GM23248 (cell line): ENCODE measurements around the gene PET100. TPM values are rescaled to one million over a fixed set of nuclear protein-coding genes. Genes with fewer than 3 reads are reported as not detected.

Source experiments
- DNase-seq: peaks from one replicate; pipeline ENCODE4 v3.0.0-alpha.2; 2015
- H2AFZ ChIP-seq: fragments of 200-600 bp; sonication (generic); 2 replicates; pipeline ENCODE4 v1.6.1; 2016; ENCODE audit warnings: antibody characterized with exemption
- H3F3A ChIP-seq: fragments of 200-600 bp; sonication (generic); 2 replicates; pipeline ENCODE4 v1.6.1; 2016; ENCODE audit warnings: mild to moderate bottlenecking, antibody characterized with exemption, mixed run types; ENCODE audit not compliant: insufficient read depth
- H3K27ac ChIP-seq: fragments of 200-600 bp; sonication (generic); 2 replicates; pipeline ENCODE4 v1.5.1; 2016; ENCODE audit warnings: mild to moderate bottlenecking
- H3K27me3 ChIP-seq: fragments of 200-600 bp; sonication (generic); replicated peaks from 2 replicates; pipeline ENCODE4 v1.6.1; 2016; ENCODE audit warnings: mild to moderate bottlenecking; ENCODE audit not compliant: insufficient read depth
- H3K36me3 ChIP-seq: fragments of 200-600 bp; sonication (generic); 2 replicates; pipeline ENCODE4 v1.6.1; 2016; ENCODE audit warnings: low read depth, mild to moderate bottlenecking
- H3K4me1 ChIP-seq: fragments of 200-600 bp; sonication (generic); 2 replicates; pipeline ENCODE4 v1.6.1; 2016; ENCODE audit warnings: mild to moderate bottlenecking; ENCODE audit not compliant: insufficient read depth
- H3K4me2 ChIP-seq: fragments of 200-600 bp; sonication (generic); one replicate; pipeline ENCODE4 v1.6.1; 2016; ENCODE audit warnings: mild to moderate bottlenecking; ENCODE audit not compliant: unreplicated experiment
- H3K4me3 ChIP-seq: fragments of 200-600 bp; sonication (generic); 2 replicates; pipeline ENCODE4 v1.5.1; 2016; ENCODE audit warnings: mild to moderate bottlenecking
- H3K79me2 ChIP-seq: fragments of 200-600 bp; sonication (generic); 2 replicates; pipeline ENCODE4 v1.6.1; 2016; ENCODE audit warnings: mild to moderate bottlenecking; ENCODE audit not compliant: insufficient read depth
- H3K9ac ChIP-seq: fragments of 200-600 bp; sonication (generic); 2 replicates; pipeline ENCODE4 v1.6.1; 2016; ENCODE audit warnings: mild to moderate bottlenecking
- H3K9me2 ChIP-seq: fragments of 200-600 bp; sonication (generic); 2 replicates; pipeline ENCODE4 v1.6.1; 2016; ENCODE audit warnings: mixed run types, mild to moderate bottlenecking, moderate library complexity; ENCODE audit not compliant: insufficient read depth
- H3K9me3 ChIP-seq: fragments of 200-600 bp; sonication (generic); one replicate; pipeline ENCODE4 v1.6.1; 2017; ENCODE audit warnings: low read depth
- H4K20me1 ChIP-seq: fragments of 200-600 bp; sonication (generic); 2 replicates; pipeline ENCODE4 v1.6.0; 2016; ENCODE audit not compliant: insufficient read depth
- EZH2 ChIP-seq: fragments of 200-600 bp; sonication (generic); IDR thresholded peaks from 2 replicates; pipeline ENCODE4 v1.6.1; 2018; ENCODE audit warnings: antibody characterized with exemption, mild to moderate bottlenecking; ENCODE audit not compliant: insufficient read depth, poor library complexity, severe bottlenecking
- EZH2phosphoT487 ChIP-seq: fragments of 200-600 bp; sonication (generic); IDR thresholded peaks from 2 replicates; pipeline ENCODE4 v1.6.1; 2018; ENCODE audit warnings: antibody characterized with exemption, moderate library complexity, mild to moderate bottlenecking, low read depth; ENCODE audit not compliant: insufficient read depth
- WGBS, 2 experiments: methylation state at CpG; one replicate each; pipeline ENCODE4 v1.1.6; 2015 to 2017; ENCODE audit warnings: low lambda C conversion rate in 2 of 2, low coverage in 1 of 2; ENCODE audit errors: missing lambda C conversion rate in 2 of 2; 5-methylcytosine and 5-hydroxymethylcytosine counted together
- in situ Hi-C: fragments of 300-500 bp; cut with MboI; formaldehyde crosslinking; loops from 2 replicates; pipeline ENCODE4 v1.15.0; 2020
- polyA plus RNA-seq: library from polyadenylated mRNA; unstranded; fragments of >200 nt; fragmentation: Nextera tagmentation; extraction: Ambion mirVana; gene quantifications from 2 replicates; pipeline ENCODE4 v1.2.1, GENCODE V29; 2016
- total RNA-seq: library from RNA; depleted of rRNA; stranded (reverse); fragments of >200 nt; shearing (Covaris generic); gene quantifications from 2 replicates; pipeline ENCODE4 v1.2.3, GENCODE V29; 2014

The PET100 gene
- total and polyA plus RNA-seq, 2 experiments from 2014 or later, result 13.5 to 199 TPM

- no peaks in the 10 kb centered on the region for H3K9me2 ChIP-seq
- in situ Hi-C loops, result no loop called here
- H3K4me3 ChIP-seq, result no peak within 1 kb of the TSS
- H3K9me3 ChIP-seq, result no peaks in the 10 kb centered on the region
- 1 to 3% methylated on average over 33 to 43 of the region's 78 CpGs for WGBS, 2 experiments
- no peaks in the 10 kb centered on the region for H3K36me3 ChIP-seq
- H3K27ac ChIP-seq, result no peak within 1 kb of the TSS
- TF ChIP-seq EZH2phosphoT487, result no peak
- TF ChIP-seq EZH2, result peak; percentile 81
- no peaks in the 10 kb centered on the region for H3K79me2 ChIP-seq
- peak; percentile 39 for DNase-seq
- peak within 1 kb of the TSS; percentile 42 for H3K4me2 ChIP-seq
- H3F3A ChIP-seq, result no peaks in the 10 kb centered on the region
- no peaks in the 10 kb centered on the region for H4K20me1 ChIP-seq
- no peak within 1 kb of the TSS for H2AFZ ChIP-seq
- H3K9ac ChIP-seq, result no peak within 1 kb of the TSS
- peaks cover 40% of the 10 kb centered on the region for H3K27me3 ChIP-seq
- H3K4me1 ChIP-seq, result no peaks in the 10 kb centered on the region
Measured at GRCh38 chr19:7595466-7596133, 34.0 kb upstream of the PET100 start, which contains the start of gene CAMSAP3. Gene CAMSAP3 (plus strand): TSS chr19:7595863. CDS start chr19:7596003, 140 bp downstream.

- 2 to 3% methylated on average over 29 to 35 of the region's 70 CpGs for WGBS, 2 experiments
- in situ Hi-C loops, result no loop called here
- Histone ChIP-seq H3K4me2 (no peak overlapping the region), H3K9ac (no peak overlapping the region), H3F3A (no peaks in the 10 kb centered on the region), H4K20me1 (no peaks in the 10 kb centered on the region), H3K9me2 (no peaks in the 10 kb centered on the region), H3K27me3 (peaks cover 40% of the 10 kb centered on the region), H2AFZ (no peak overlapping the region), H3K9me3 (no peaks in the 10 kb centered on the region), H3K4me1 (no peaks in the 10 kb centered on the region), H3K27ac (no peak overlapping the region), H3K4me3 (no peak overlapping the region), H3K79me2 (no peaks in the 10 kb centered on the region), H3K36me3 (no peaks in the 10 kb centered on the region)
- DNase-seq, result no peak
- TF ChIP-seq EZH2phosphoT487 (0 out of 2 replicates have a peak, but pooled peaks have one; percentile 44), EZH2 (peak; percentile 70)
Measured at GRCh38 chr19:7596211-7596937, 33.2 kb upstream of the PET100 start.

DNA sequence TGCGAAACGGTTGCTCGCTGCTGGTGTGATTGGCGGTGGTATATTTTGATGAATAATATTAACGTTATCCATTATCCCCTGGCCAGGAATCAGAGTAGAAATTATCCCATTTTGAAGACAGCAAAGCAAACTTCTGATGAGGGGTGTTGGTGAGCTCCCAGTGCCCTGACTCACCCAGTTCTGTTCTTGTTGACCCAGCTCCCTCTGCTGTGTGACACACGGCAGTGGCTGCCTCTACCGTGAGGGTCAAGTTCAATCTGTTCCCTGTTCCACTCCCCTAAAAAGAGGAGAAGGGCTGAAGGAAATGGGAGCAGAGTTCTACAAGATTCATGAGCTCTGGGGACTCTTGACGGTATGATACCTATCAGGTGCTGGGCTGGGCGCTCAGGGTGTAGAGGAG is 31.9 kb upstream of the PET100 start:
- H4K20me1 ChIP-seq, result no peaks in the 10 kb centered on the region
- H3K9ac ChIP-seq, result no peak overlapping the region
- WGBS, 2 experiments, result 62% methylated on average over 9 of the region's 9 CpGs
- H3K4me3 ChIP-seq, result no peak overlapping the region
- DNase-seq, result peak; percentile 23
- in situ Hi-C loops, result no loop called here
- H3K36me3 ChIP-seq, result no peaks in the 10 kb centered on the region
- H3K9me2 ChIP-seq, result no peaks in the 10 kb centered on the region
- TF ChIP-seq EZH2, result no peak
- no peak for TF ChIP-seq EZH2phosphoT487
- no peaks in the 10 kb centered on the region for H3K79me2 ChIP-seq
- no peak overlapping the region for H3K4me2 ChIP-seq
- H3F3A ChIP-seq, result no peaks in the 10 kb centered on the region
- no peak overlapping the region for H3K27ac ChIP-seq
- peaks cover 40% of the 10 kb centered on the region for H3K27me3 ChIP-seq
- H3K4me1 ChIP-seq, result no peaks in the 10 kb centered on the region
- H3K9me3 ChIP-seq, result no peaks in the 10 kb centered on the region
- H2AFZ ChIP-seq, result no peak overlapping the region

DNA sequence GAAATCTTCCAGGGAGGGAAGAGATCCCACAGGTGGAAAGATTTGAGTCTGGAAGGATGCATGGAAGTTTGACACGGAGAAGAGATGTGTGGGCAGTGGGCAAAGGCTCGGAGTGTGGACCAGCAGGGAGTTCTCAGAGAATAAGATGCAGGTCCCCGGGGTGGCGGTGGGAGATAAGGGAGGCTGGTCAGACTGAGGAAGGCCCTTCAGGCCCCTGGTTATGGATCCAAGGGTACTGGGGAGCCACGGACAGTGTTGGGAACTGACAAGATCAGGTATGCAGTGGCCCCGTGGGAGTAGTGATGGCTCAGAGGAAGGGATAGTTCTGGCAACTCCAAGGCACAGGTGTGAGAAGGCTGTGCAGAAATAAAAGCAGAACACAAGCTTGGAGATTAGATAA is 31.4 kb upstream of the PET100 start:
- Histone ChIP-seq H3K4me3 (no peak overlapping the region), H3K79me2 (no peaks in the 10 kb centered on the region), H3K36me3 (no peaks in the 10 kb centered on the region), H2AFZ (no peak overlapping the region), H3F3A (no peaks in the 10 kb centered on the region), H3K9me2 (no peaks in the 10 kb centered on the region), H4K20me1 (no peaks in the 10 kb centered on the region), H3K9ac (no peak overlapping the region), H3K4me1 (no peaks in the 10 kb centered on the region), H3K27ac (no peak overlapping the region), H3K9me3 (no peaks in the 10 kb centered on the region), H3K4me2 (no peak overlapping the region), H3K27me3 (peaks cover 40% of the 10 kb centered on the region)
- TF ChIP-seq EZH2phosphoT487, result no peak
- no peak for TF ChIP-seq EZH2
- WGBS, 2 experiments, result 55 to 62% methylated on average over 6 of the region's 6 CpGs
- in situ Hi-C loops, result no loop called here
- DNase-seq, result no peak
